DND-41 (cell line): ENCODE data around the gene HDAC8.

Experiments
- CTCF ChIP-seq: IDR thresholded peaks from 2 replicates; pipeline ENCODE4 v1.5.1; 2012; ENCODE audit warnings: borderline replicate concordance, low read length, moderate library complexity, mild to moderate bottlenecking; ENCODE audit not compliant: poor library complexity, severe bottlenecking; ENCODE audit errors: extremely low read depth
- EZH2 ChIP-seq: IDR thresholded peaks from 3 replicates; pipeline ENCODE4 v1.6.1; 2012; ENCODE audit warnings: borderline replicate concordance, low read depth, mild to moderate bottlenecking, moderate library complexity, low read length, inconsistent platforms; ENCODE audit not compliant: severe bottlenecking

GRCh38 chrX:72477781-72478181 lies 94.9 kb downstream of the HDAC8 start:
- TF ChIP-seq CTCF (no peak), EZH2 (no peak)
